Activated CD4-positive, alpha-beta T cell treated with anti-CD3 and anti-CD28 coated beads, Interleukin-2, amount 50 U/mL, for 4 hours (primary cell): Measurements from ENCODE around the gene RAB8B.

Experiments used
- DNase-seq, 2 experiments: peaks; one replicate each; pipeline ENCODE4 v3.0.0-alpha.2; 2020

Gene RAB8B

DNA sequence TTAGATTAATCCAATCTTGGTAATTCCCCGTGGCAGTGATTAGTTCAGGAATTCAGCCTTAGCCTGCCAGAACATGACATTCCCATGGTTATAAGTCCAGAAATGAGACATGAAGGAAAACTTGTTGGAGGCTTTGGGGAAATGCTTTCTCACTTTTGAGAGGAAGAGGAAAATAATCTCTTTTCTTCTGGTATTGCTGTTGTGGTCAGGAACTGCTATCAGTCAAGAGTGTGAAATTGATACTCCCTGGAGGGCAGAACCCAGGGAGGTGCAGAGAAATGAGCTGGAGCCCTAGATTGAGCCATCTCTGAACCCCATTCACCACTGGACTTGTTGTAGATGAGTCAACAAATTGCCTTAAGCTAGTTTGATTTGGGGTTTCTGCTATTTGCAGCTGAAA, 49.4 kb downstream of the RAB8B start:
- DNase-seq = no peak

DNA sequence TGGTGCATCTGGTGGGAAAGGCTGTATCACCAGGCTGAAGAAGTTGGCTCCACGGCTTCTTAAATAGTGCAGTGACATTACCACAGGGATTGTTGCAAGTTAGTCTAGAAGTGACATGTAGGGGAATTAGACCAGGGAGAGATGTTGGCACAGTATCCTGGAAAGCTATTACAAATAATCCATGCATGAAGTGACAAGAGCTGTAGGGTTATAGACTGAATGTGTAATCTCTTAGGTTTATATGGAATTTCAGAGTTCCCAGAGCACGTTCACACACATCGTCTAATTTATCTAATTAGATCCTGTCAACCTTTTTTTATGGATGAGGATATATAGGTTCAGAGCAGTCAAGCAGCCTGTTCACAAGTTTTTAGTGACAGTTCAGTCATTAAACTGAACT, 50.7 kb downstream of the RAB8B start:
- DNase-seq = no peak

DNA sequence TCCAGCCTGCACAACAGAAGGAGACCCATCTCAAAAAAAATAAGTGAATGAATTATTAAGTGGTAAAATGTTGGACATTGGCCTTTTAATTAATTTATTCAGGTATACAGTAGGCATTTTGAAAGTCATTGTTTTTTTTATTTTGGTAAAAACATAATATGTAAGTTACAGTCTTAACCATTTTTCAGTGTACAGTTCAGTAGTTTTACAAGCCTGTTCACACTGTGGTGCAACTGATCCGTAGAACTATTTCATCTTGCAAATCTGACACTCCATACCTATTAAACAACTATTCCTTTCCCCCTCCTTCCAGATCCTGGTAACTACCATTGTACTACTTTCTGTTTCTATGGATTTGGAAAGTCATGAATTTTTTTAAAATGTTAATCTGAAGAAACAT, 51.9 kb downstream of the RAB8B start:
- no peak for DNase-seq

DNA sequence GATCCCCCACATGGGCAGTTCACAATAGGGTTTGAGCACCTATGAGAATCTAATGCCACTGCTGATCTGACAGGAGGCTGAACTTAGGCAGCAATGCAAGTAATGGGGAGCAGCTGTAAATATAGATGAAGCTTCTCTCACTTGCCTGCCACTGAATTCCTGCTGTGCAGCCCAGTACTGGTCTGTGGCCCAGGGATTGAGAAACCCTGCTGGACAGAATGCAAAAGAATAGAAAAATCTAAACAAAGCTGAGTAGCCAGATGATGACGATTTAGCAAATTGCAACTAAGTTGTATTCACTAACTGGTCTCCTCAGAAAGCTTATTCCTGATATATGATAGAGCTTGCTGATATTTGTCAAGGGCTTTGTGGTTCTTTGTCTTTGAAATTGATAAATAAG, 53.7 kb downstream of the RAB8B start:
- no peak for DNase-seq

DNA sequence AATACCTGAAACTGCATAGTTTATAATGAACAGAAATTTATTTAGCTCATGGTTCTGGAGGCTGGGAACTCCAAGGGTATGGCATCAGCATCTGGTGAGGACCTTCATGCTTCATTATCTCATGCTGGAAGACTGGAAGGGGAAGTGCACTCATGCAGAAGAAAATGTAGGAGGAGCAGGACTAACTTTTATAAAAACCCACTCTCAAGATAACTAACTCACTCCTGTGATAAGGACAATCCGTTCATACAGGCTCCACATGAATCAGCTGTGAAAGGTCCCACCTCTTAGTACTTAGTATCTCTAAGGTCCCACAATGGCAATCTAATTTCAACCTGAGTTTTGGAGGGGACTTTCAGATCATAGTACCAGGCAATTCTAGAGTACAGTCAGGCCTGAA, 54.4 kb downstream of the RAB8B start:
- no peak for DNase-seq

DNA sequence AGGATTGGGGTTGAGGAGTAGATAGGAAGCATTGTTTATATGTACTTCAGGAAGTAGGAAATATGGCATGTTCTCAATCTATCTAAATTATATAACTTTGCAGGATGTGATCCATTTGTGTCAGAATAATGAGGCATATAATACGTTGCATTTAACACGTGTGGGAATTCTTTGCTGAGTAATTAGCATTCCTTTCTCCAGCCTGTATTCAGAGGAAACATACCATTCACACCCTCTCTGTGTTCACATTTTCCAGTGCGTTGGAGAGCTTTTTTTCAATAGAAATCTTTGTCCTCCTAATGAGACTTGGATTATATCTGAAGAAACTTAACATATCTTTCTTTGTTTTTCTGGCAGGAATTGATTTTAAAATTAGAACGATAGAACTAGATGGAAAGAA, 55.0 kb downstream of the RAB8B start:
- no peak for DNase-seq

DNA sequence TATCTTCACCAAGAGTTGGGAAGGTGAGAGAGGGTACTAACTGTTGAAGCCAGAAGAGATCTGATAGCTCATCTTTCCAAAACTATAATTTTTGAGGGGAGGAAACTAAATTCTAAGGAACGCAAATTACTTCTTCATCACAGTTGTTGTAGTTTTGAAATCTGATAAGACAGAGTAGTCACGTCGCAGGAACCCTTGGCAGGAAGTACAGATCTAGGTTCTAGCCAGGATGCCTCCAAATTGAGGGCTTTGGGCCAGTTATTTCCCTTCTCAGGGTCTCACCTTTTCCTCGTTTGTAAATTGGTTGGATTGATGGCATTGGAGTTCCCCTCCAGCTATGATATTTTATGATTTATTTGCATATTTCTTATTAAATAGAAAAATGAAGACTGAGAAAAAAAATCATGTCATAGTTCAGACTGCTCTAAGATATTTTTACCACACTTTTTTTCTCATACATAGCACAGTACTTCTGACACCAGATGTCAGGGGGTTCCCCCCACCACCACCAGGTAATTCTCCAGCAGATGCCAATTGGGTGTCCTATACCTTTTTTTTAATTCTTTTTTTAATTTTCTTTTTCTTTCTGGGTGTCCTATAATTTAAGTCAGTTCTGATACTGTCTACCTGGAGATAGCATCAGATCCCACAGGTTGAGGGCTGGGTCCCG, 55.7 kb downstream of the RAB8B start:
- no peak for DNase-seq

DNA sequence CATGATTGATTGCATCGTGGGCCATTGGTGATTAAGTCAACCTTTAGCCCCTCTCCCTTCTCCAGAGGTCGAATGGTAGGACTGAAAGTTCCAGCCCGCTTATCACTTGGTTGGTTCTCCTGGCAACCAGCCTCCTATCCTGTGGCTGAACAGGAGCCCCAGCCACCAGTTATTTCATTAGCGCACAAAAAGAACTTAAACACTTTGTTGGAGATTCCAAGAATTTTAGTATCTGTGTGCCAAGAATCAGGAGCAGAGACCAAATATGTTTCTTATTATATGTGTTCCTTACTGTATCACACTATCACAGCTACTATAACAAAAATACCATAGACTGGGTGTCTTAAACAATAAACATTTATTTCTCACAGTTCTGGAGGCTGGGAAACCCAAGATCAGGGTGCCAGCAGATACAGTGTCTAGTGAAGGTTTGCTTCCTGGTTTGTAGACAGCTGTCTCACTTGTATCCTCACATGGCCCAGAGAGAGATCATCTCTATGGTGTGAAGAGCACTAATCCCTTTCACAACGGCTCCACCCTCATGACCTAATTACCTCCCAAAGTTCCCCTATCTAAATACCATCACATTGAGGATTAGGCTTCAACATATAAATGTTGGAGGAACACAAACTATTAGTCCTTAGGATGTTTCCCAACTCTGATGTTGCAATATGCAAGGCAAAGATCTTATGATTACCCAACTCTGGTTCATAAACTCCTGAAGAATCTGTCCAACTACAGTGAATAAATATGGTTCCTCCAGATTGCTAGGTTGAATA, 57.5 kb downstream of the RAB8B start:
- DNase-seq = no peak

DNA sequence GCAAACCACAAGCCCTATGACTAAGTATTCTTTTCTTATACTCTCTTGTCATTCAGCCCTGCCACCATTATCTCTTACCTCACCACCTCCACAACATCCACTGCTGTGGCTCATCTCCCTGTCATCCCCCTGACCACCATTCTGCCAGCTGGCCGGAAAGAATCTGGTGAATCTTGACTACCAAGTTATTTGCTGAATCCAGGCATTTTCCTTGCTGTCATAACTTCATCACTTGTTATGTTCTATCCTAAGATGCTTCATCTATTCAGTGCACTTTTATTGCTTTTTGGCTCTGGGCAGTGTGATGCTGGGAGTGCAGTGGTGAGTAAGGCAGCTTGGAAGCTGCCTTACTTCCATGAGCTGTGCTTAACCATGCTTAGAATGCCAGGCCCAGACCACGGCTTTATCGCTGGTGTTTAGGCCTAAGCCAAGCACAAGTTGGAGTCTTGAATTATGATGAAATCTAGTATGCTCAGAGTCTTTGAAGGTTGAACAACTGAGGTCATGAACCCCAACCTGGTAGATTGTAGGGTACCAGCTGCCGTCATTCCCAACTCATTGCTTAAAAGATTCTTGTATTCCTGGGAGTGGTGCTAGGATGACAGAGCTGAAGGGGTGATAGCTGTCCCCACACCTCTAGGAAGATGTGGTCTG, 61.0 kb downstream of the RAB8B start:
- DNase-seq = no peak

DNA sequence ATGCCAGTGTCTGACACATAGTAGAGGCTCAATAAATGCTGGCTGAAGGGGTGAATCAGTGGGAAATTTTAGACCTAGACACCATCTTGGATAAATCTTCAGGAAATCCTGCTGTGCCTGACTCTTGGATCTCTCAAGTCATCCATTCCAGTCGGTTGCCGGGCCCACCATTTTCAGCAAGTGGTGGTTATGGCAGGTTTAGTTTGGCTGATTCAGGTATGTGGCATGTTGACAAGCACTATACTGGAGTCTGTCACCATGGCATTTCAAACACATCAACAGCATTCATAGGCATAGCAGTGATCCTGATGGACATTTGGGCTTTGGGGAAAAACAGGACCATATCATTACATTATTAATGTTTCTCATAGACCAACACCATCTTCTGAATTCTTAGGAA, 62.3 kb downstream of the RAB8B start:
- no peak for DNase-seq

DNA sequence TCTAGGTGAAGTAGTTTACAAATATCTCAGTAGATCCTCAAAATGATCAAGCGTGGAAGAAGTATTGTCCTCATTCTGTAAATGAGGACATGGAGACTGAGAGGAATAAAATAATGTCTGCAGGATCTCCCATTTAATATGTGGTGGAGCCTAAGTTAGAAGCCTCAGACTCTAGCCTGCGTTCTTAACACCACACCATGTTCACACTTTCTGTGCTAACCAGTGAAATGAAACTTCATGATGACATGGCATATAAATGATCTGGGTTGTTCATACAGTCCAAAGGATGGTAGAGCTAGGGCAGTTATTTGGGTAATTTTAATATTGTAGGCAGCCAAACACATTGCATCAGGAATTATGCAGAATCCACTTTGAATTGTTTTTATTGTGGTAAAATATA, 62.9 kb downstream of the RAB8B start:
- DNase-seq = no peak

DNA sequence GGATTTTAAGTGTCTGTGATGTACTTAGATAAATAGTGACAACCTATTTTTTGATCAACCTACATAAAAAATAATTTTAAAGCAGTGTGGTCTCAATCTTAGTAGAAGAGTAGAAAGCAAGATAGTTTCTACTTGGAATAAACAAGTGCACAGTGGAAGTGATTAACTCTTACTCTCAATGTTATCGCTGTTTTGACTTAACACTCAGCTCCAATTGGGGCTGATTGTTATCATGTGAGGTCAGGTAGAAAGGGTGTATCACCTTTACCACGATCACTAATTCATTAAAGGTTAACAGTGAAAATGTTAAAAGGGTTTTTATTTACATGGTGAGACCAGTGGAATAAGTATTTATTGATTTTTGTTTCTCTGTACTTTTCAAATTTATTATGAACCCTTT, 65.6 kb downstream of the RAB8B start:
- no peak for DNase-seq

DNA sequence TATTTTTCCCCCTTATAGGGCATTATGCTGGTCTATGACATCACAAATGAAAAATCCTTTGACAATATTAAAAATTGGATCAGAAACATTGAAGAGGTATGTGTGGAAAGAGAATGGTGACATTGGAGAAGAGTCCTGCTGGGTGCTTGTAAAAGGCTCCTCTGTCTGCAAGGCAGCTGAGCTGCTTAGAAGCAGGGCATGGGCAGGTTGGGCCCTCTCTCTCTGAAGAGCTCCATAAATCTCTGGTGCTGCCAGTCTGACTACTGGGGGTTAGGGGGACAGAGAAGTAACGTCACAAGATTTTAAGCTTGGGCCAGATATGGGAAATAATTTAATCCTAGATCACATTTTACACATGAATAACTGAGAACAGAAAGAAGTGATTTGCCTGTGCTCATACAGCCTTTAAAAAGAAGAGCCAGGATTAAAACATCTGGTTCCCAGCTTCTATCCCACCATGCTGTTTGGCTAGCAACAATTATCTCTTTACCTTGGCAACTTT, 66.1 kb downstream of the RAB8B start:
- no peak for DNase-seq

DNA sequence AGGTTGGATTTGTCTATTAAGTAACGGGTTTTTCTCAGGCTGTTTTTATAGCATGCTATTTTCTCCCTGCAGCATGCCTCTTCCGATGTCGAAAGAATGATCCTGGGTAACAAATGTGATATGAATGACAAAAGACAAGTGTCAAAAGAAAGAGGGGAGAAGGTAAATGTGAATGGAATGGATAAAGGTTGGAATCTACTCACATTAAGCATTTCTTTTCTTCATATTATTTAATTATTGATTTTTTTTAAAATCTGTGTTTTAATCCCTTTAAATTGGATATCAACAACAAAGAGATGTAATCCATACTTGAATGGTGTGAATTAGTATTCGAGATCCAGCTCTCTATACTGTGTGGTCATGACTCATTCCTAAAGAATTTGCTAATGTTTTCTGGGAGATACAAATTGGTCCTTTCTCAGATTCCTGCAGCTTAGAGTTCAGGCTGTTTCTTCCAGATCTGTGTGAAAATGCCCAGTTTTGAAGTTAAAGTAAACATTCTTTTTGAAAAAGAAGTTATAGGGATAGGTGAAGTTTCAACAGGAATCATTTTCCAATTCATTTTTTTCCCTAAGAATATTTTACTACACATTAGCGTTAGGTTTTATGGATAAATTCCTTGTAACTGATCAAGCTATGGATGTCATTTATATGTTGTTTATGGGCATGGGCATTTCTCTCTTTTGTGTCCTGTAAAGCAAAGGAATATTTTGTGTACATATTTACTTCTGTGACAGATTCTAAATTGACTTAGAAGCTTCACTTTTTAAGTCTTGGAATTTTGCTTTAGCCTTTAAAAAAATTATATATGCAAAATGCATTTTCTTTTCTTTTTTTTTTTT, 67.2 kb downstream of the RAB8B start:
- no peak for DNase-seq

DNA sequence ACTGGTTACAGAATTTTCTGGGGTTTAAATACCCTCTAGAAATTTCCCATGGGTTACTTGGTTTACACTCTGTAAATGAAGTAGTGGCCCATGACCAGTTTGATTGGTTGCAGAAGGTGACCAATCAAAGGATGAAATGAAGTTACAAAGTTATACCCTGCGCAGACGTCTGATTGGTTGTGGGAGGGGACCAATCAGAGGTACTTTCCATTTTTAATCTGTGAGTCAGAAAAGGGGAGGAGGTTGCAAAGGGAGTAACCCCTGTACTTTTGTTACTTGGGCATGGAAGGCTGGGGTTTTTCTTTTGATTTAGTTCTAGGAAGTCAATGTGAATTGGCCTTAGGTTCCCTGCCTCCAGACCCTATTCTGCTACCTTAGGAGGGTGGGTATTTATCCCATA, 69.3 kb downstream of the RAB8B start:
- no peak for DNase-seq

DNA sequence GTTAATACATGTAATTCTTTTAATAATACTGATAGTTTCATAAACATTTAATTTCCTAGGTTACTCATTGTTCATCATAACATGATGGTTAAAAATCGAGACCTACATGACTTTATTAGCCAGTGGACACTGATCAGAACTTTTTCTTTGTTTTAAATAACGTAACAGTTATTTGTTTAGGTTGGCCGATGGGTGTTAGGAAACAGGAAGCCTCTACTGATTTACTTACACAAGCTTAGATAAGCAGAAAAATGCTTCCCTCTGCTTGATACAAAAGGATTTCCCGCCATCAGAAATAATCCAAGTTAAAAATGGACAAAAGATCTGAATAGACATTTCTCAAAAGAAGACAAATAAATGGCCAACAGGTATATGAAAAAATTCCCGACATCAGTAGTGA, 71.4 kb downstream of the RAB8B start:
- no peak for DNase-seq

DNA sequence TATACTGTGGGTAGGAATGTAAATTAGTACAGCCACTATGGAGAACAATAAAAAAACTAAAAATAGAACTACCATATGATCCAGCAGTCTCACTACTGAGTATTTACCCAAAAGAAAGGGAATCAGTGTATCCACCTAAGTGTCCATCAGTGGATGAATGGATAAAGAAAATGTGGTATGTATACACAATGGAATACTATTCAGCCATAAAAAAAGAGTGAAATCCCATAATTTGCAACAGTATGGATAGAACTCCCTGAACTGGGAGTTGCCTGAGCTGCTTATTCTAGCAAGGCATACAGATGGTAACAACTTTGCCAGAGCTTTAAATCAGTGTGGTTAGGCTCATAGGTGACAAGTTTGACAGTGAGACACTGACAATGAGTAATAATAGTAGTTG, 71.9 kb downstream of the RAB8B start:
- DNase-seq = no peak

DNA sequence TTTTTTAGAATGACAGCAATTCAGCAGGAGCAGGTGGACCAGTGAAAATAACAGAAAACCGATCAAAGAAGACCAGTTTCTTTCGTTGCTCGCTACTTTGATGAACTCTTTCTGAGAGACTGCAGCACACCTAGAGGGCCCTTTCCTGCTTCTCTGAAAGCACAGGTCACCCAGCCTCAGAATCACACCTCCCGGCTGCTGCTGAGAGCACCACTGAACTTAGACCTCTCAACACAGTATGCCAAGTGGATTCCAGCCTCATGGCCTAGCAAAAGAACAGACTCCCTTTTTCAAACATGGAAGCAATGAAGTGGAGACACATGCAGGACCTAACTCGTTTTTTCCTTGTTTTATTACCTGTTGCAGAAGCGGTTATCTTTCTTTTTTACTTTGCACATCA, 74.1 kb downstream of the RAB8B start:
- no peak for DNase-seq

DNA sequence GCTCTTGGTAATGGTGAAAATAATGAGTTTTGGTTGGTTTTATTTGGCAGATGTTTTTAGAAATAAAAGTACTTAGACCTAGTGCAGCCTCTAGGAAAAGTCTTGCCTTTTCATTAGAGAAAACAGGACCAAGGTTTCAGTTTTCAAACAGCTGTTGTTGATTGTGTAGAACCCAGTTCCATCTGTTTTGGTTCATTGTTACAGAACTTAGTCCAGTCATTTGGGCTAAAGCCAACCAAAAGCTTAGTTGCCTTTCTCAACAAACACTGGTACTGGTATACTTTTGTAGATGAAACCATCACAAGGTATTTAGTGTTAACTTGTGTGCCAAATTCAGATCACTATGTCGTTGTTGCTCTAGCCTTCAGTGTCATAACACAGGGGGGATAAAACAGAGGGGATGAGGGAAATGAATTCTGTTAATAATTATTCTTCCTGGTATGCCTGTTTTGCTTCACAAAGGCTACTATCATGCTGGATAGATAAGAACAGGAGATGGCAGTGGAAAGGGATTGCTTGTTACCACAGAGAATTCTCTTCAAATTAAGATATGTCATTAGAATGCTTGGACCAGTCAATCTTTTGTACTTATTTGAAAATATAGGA, 75.4 kb downstream of the RAB8B start:
- no peak for DNase-seq

DNA sequence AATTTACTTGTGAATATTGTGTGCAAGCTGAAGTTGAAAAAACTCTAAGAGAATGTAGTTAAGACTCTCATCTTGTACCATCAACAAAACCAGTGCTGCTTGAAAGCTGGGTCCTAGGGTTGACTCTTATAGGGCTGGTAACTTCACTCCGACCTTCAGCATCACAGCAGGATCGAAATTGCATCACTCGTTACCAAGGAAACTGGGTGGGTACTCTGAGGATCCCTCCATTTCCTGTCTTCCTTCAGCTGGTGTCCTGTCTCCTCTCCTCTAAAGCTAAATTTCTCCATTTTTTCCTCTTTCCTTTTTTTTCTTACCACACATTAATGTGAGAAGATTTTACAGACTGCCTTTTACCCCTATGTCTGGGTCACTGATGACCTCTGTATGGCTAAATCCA, 85.0 kb downstream of the RAB8B start:
- no peak for DNase-seq

DNA sequence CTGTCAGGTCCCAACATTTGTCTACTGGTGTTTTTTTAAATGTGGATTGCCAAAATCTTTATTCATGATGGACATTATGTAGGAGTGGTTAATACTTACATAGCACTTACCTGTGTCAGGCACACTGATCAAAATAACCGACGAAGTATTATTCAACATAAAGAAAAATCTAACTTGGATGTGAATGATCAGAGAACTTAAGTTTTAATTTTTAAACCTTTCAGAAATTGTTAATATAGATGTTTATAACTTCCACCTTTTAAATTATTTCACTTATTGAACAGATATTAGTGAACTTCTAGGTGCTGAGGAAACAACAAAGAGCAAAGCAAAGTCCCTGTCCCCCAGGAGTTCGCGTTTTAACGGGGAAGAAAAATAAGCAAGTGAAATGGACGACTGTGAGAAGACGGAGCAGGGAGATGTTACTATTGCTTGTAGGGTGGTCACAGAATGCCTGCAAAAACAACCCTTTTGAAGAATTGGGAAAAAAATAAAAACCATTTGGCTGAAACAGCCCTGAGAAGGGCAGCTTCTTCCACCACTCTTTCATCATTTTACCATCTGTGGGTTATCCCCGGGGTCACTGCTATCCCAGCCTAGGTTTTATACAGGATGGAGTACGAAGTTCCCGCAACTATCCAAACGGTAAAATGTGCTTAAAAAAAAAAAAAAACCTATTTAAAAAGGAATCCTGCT, 87.1 kb downstream of the RAB8B start:
- DNase-seq = no peak
